GM10266 (cell line): ENCODE results near the gene NGLY1.

Experiments
- DNase-seq: peaks from one replicate; pipeline ENCODE4 v3.0.0; 2012; ENCODE audit errors: extremely low spot score
- CTCF ChIP-seq: IDR thresholded peaks from 2 replicates; pipeline ENCODE4 v1.5.1; 2012; ENCODE audit warnings: mild to moderate bottlenecking, low read depth; ENCODE audit not compliant: control insufficient read depth, insufficient read depth; ENCODE audit errors: missing control alignments

NGLY1 gene

GRCh38 chr3:25784971-25785370 lies 1.7 kb upstream of the NGLY1 start:
- TF ChIP-seq CTCF: no peak
- no peak for DNase-seq

DNA sequence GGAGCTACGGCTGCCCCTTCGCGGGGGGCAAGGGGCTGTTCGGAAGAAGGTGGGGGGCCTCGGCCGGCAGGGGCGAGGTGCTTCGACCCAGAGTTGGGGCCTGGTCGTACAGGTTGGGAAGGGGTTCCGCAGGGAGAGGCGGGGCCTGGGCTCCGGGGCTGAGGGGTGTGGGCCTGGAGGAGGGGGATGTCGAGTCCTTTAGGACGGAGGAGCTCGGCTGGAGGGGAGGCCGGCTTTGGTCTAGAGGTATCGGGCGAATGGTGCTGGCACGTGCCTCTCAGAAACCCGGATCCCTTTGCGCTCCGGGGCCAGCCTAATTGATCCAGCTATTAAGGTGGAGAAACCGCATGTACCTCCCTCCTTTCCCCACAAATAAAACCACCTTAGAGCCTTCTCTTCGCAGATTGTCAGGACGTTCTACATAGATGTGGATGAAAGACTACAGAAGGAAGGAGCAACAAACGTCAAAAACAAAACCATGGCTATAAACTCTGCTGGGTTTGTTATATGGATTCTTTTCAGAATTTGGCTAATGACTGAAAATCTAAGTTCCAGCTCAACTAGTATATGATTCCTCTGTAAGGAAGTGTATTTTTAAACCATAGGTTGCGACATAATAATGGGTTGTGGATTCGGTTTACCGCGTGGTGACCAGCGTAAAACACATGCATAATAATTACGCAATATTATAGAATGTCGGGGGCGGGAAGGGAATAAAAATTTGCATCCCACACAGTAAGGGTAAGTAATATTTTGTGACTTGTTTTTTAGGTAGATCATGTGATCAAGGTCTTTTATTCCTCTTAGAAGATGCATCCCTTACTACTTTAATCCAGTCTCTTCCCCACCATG lies 644 bp upstream of the NGLY1 start:
- DNase-seq: no peak
- TF ChIP-seq CTCF: no peak

DNA sequence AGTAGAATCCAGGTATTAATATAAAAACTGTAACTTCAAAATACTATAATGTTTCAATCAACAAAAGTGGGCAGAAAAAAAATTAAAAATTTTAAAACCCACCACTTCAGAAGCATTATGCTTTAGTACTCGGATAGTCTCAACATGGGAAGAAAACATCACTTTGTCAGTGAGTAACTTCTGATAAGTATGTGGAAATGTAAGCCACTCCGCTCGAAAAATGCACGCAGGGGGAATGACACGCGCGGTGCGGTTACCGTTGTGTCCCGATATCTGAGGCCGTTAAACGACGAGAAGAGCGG lies 656 bp downstream of the NGLY1 start:
- DNase-seq: no peak
- TF ChIP-seq CTCF: no peak

- TF ChIP-seq CTCF: no peak
- DNase-seq: peak; percentile 76
Observed at GRCh38 chr3:25781758-25782594, 1.3 kb downstream of the NGLY1 start.

GRCh38 chr3:25781145-25781757 lies 2.0 kb downstream of the NGLY1 start:
- no peak for DNase-seq
- TF ChIP-seq CTCF: no peak

DNA sequence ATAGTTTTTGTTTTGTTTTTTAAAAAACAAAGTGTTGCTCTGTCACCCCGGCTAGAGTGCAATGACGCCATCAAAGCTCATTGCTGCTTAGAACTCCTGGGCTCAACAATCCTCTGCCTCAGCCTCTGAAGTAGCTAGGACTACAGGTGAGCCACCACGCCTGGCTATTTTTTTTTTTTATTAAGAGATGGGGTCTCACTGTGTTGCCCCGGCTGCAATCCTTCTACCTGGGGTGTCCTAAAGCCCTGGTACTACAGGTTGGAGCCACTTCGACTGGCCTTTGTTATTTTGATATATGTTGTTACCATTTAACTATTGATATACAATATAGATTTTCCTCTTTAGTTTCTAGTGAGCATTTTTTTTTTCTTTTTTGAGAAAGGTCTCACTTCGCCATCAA lies 2.6 kb downstream of the NGLY1 start:
- TF ChIP-seq CTCF: no peak

More for the DNA sequence above, 2.6 kb downstream of the NGLY1 start:
- DNase-seq: no peak
